Stimulated activated CD4-positive, alpha-beta T cell treated with anti-CD3 and anti-CD28 coated beads, Interleukin-2, amount 100 ng/mL, for 4 hours (primary cell): ENCODE measurements around the gene TMEM59L.
"Not testable (repeated sequence)": the region's sequence is repeated elsewhere in the genome, so short reads cannot be mapped to it uniquely, and the experiment has no call there.

Source experiments
- DNase-seq: peaks from one replicate; pipeline ENCODE4 v3.0.0-alpha.2; 2020; ENCODE audit warnings: low read depth

TMEM59L gene

DNA sequence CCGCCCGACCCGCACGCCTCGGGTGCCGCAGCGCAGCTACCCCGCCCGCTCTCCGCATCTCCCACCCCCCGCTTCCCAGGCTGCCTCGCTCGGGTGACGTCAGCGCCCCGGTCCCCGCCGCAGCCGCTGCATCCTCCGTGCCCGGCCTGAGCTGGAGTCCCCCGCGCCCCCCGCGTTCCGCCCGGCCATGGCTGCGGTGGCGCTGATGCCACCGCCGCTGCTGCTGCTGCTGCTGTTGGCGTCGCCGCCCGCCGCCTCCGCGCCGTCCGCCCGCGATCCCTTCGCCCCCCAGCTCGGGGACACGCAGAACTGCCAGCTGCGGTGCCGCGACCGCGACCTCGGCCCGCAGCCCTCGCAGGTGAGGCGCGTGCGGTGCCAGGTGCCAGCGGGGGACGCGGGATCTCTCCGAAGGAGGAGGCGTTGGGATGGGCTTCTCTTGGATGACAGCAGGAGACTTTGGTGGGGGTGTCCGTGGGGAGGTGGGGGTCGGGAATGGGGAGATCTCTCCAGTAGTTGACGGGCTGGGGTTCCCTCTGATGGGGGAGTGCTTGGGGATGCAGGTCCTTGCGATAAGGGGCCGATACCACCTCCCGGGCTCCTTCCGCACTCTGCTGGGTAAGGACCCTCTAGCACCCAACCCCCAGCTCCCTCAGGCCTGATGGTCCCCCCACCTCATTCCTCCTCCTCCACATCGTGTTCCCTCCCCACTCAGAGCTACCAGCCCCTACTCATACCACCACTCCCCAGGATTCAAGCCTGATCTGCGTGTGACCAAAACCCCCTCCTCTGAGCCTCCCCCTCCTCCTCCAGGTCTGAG, at the start of gene TMEM59L:
TSS of gene TMEM59L (plus strand) at position 99 of the 817 bp plus-strand sequence. CDS start at position 188, 89 bp downstream.
- peak; percentile 31 for DNase-seq

DNA sequence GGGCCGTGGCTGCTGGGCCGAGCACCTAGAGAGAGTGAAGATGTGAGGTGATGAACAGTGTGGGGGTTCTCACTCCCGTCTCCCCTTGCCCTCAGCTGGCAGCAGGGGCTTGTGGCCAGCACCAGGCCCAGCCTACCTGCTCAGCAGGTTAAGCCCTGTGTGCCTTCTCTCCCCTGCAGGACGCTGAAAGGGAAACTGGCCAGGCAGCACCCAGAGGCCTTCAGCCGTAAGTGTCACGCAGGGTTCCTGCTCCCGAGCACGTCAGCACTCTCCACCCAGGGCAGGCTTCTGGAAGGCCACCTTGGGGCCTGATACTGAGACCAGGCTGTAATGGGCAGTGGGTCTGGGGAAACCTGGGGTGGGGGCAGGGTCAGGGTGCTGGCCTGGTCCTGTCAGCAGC, 45.7 kb upstream of the TMEM59L start:
- no peak for DNase-seq

- no peak for DNase-seq
Measured at GRCh38 chr19:18568367-18568766, 44.3 kb upstream of the TMEM59L start.

- DNase-seq = peak; percentile 97
Measured at GRCh38 chr19:18571564-18572344, 40.9 kb upstream of the TMEM59L start, which contains the start of gene UBA52. Gene UBA52 (plus strand): TSS chr19:18571857. CDS start chr19:18573301, 1,444 bp downstream.

DNA sequence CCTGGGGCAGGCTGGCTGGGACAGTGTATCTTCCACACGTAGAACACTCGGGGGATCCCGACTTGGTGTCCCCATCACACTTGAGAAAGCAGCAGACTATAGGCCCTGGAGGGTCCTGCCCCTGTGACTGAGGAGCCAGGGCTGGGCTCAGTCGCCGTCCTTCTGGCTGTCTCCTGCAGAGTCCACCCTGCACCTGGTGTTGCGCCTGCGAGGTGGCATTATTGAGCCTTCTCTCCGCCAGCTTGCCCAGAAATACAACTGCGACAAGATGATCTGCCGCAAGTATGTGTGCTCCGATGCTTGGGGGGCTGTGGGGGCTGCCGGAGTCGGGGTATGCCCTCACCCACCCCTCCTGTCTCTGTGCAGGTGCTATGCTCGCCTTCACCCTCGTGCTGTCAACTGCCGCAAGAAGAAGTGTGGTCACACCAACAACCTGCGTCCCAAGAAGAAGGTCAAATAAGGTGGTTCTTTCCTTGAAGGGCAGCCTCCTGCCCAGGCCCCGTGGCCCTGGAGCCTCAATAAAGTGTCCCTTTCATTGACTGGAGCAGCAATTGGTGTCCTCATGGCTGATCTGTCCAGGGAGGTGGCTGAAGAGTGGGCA, 37.9 kb upstream of the TMEM59L start:
- DNase-seq = no peak

GRCh38 chr19:18576383-18576782, 36.3 kb upstream of the TMEM59L start:
- no peak for DNase-seq

DNA sequence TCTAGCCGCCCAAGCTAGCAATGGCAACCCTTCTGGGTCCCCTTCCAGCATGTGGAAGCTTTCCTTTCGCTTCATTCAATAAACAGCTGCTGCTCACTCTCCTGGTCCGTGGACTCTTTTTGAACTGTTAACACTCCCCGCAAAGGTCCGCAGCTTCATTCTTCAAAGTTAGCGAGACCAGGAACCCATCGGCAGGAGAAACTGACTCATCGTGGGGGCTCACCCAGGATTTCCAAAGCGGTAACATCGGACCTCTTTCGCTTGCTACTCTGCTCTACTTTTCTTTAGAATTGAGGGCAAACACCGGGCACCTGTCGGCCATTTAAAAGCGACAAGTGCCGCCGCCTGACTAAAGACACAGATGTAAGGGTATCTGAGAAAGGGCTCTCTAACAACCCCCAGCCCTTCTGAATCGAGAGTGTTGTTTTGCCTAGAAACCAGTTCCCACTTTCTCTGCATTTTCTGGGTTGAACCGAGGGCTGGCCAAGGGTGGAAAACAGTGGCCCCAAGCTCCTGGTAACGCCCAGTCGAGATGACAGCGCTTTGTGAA, 35.2 kb upstream of the TMEM59L start:
- no peak for DNase-seq

DNA sequence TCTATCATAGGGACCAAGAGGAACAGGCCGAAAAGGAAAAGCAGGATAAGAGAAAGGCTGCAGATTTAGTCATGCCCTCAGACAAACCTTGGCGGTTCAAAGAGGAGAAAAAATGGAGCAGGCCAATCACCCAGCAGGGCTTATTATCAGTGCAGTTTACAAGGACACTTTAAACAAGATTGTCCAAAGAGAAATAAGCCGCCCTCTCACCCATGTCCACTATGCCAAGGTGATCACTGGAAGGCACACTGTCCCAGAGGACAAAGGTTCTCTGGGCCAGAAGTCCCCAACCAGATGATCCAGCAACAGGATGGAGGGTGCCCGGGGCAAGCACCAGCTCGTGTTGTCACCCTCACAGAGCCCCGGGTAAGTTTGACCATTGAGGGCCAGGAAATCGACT, 32.4 kb upstream of the TMEM59L start:
- DNase-seq = no peak

DNA sequence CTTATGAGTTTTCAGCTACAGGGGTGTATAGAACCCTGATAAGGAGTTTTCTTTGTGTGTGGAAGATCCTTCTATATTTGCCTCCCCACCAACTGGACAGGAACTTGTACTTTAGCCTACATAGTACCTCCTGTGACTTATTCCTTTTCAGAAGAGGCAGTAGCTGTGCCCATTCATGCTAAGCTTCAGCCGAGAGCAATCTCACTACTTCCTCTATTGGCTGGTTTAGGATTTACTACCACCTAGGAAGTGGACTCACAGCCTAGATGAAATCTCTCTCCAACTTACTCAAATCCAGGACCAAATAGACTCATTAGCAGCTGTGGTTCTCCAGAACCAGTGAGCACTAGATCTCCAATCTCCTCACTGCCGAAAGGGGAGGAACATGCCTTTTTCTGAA, 26.4 kb upstream of the TMEM59L start:
- no peak for DNase-seq

GRCh38 chr19:18587561-18587960, 25.1 kb upstream of the TMEM59L start:
- DNase-seq = no peak

- DNase-seq = no peak
Measured at GRCh38 chr19:18587962-18588610, 24.6 kb upstream of the TMEM59L start.

- peak; percentile 90 for DNase-seq
Measured at GRCh38 chr19:18588611-18589379, 23.9 kb upstream of the TMEM59L start, which contains the start of gene REX1BD. Gene REX1BD (plus strand): TSS chr19:18588798. CDS start chr19:18588802, 4 bp downstream.

DNA sequence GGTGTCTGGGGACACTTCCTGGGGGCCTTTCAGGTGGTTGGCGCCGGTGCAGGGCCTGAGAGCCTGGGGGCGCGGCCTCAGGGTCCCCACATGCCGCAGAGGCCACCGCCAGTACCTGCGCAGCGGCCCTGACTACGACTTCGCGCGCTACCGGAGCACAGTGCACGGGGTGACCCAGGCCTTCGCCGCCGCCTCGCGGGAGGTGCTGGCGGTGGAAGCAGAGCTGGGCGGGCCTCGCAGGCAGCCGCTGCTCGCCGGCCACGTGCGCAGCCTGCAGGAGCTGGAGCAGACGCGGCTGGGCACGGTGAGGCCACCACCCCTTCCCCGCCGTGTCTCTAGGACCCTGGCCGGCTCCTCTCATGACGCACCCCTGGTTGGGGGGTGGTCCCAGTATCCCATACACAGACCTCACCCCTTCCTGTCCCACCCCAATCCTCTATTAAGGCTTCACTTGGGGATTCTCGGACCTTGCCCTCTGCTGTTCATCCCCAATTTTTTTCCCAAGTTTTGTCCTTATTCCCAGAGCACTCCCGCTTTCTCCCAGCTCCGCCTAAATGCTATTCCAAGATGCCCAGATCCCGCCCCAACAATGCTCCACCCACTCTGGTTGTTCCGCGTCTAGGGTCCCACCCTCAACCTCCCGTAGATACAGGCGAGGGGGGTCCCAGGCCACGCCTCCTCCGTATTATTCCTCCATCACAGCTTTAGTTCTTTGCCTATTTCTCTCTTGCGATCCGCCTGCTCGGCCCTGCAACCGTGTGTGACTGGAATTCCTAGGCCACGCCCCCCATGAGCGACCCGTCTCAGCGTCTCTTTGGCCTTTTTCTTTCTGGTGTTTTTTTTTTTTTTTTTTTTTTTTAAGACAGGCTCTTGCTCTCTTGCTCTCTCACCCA, 23.0 kb upstream of the TMEM59L start:
- DNase-seq = peak; percentile 52

- no peak for DNase-seq
Measured at GRCh38 chr19:18590273-18591272, 22.1 kb upstream of the TMEM59L start.

DNA sequence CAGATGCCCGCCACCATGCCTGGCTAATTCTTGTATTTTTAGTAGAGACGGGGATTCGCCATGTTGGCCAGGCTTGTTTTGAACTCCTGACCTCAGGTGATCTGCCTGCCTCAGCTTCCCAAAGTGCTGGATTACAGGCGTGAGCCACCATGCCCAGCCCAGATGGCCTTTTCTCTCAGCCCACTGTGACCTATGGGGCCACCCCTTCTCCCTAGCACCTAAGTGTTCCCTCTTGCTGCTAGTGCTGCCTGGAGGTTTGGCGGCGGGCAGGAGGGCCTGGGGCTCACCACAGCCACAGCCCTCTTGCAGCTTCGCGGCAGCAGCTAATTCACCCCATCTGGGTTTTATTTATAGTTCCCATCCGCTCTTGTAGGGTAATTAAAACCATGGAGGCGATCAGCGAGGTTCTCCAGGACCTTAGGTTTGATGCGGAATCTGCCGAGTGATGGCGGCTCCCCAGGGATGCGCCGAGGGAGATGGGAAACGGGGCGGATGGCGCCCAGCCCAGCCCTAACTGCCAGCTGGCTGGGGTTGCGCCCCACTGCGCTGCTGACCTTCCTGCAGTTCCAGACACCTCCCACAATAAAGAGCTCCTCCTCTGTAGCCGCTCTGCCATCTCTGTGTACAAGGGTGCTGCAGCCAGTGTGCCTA, 20.8 kb upstream of the TMEM59L start:
- DNase-seq = no peak

DNA sequence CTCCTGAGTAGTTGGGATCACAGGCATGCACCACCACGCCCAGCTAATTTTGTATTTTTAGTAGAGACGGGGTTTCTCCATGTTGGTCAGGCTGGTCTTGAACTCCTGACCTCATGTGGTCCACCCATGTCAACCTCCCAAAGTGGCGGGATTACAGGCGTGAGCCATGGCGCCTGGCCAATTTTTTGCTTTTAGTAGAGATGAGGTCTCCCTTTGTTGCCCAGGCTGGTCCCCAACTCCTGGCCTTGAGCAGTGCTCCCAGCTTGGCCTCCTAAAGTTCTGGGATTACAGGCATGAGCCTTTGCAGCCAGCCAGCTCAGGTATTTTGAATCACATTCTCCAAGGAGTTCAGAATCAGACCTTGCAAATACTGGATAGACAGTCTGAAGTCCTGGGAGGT, 19.9 kb upstream of the TMEM59L start:
- not testable (repeated sequence) for DNase-seq

DNA sequence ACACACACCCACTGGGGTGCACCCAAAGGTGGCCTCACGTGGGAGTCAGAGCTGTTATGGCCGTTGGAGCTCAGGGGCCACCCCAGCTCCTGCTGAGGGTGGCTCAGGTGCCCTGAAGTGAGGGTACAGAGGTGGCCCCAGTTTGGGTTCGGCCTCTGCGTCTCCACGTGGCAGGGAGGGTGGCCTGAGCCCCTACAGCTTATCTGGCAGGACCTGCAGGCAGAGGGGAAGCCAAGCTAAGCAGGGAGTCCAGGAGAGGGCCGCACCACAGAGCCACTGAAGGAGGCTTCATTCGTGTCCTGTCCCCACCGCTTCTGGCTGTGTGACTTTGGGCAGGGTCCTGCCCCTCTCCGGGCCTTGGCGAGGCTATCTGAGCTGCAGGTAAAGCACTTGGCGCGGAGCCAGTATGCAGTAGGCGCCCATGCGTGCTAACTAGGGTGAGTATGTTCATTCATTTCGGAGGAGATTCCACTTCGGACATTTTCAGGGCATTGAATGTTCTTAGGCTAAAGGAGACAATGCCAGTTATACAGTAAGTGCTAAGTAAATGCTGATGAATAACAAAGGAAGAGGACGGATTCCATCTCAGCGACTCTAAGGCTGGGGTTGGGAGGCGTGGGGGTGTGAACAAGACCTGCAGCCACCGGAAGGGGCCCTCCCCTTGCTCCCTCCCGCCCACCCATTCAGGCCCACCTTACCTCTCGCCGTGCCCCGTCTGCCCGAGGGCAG, 19.1 kb upstream of the TMEM59L start:
- DNase-seq = no peak
